OCI-LY3 (cell line): Measurements from ENCODE around the gene LMX1B.

Experiments used
- H2AFZ ChIP-seq: fragments of 200-600, 300-600 bp; shearing (Covaris generic); 2 replicates; pipeline ENCODE4 v1.6.0; 2014; ENCODE audit warnings: antibody characterized with exemption, low read depth, low read length
- H3K27ac ChIP-seq: fragments of 200-600, 300-600 bp; sonication (generic); 2 replicates; pipeline ENCODE4 v1.5.1; 2014; ENCODE audit warnings: mild to moderate bottlenecking, low read length, moderate library complexity, mixed read lengths
- H3K27me3 ChIP-seq: fragments of 200-600, 300-600 bp; sonication (generic); 2 replicates; pipeline ENCODE4 v1.6.1; 2014; ENCODE audit warnings: low read depth, low read length, mixed read lengths
- H3K36me3 ChIP-seq: fragments of 200-600, 300-600 bp; sonication (generic); replicated peaks from 2 replicates; pipeline ENCODE3; 2014; ENCODE audit warnings: low read depth, low read length, mixed read lengths
- H3K4me1 ChIP-seq: fragments of 300-600, 200-600 bp; sonication (generic); 2 replicates; pipeline ENCODE4 v1.6.1; 2014; ENCODE audit warnings: low read length, mixed read lengths
- H3K4me2 ChIP-seq: fragments of 200-600, 300-600 bp; sonication (generic); 2 replicates; pipeline ENCODE4 v1.6.1; 2014; ENCODE audit warnings: low read length, mixed read lengths
- H3K4me3 ChIP-seq: fragments of 300-600, 200-600 bp; sonication (generic); 2 replicates; pipeline ENCODE4 v1.5.1; 2014; ENCODE audit warnings: antibody characterized with exemption, mild to moderate bottlenecking, low read length, moderate library complexity
- H3K79me2 ChIP-seq: fragments of 300-600, 200-600 bp; shearing (Covaris generic); 2 replicates; pipeline ENCODE4 v1.6.1; 2014; ENCODE audit warnings: mild to moderate bottlenecking, low read length, mixed read lengths
- H3K9ac ChIP-seq: fragments of 300-600, 200-600 bp; shearing (Covaris generic); 2 replicates; pipeline ENCODE4 v1.6.0; 2014; ENCODE audit warnings: mild to moderate bottlenecking, low read length, moderate library complexity
- H3K9me3 ChIP-seq: fragments of 200-600, 300-600 bp; shearing (Covaris generic); 2 replicates; pipeline ENCODE4 v1.6.1; 2014; ENCODE audit warnings: low read length, mixed read lengths; ENCODE audit not compliant: insufficient read depth
- H4K20me1 ChIP-seq: fragments of 200-600, 300-600 bp; sonication (generic); 2 replicates; pipeline ENCODE4 v1.6.1; 2016; ENCODE audit warnings: low read length, mixed read lengths; ENCODE audit not compliant: insufficient read depth
- CTCF ChIP-seq: fragments of 200-600, 300-600 bp; sonication (generic); IDR thresholded peaks from 2 replicates; pipeline ENCODE4 v1.5.1; 2014; ENCODE audit warnings: antibody characterized with exemption, low read length, low read depth
- EZH2phosphoT487 ChIP-seq: fragments of 200-600 bp; shearing (Covaris generic); IDR thresholded peaks from 2 replicates; pipeline ENCODE4 v1.6.1; 2018; ENCODE audit warnings: antibody characterized with exemption, mixed run types, low read depth

LMX1B gene

GRCh38 chr9:126614455-126615244 lies 922 bp downstream of the LMX1B start:
- no peak overlapping the region for H3K4me2 ChIP-seq
- no peak for TF ChIP-seq CTCF
- TF ChIP-seq EZH2phosphoT487 = no peak
- H3K27ac ChIP-seq = no peak overlapping the region
- no peak overlapping the region for H3K4me3 ChIP-seq
- no peaks in the 10 kb centered on the region for H3K4me1 ChIP-seq
- H3K9me3 ChIP-seq = no peaks in the 10 kb centered on the region
- H3K79me2 ChIP-seq = no peaks in the 10 kb centered on the region
- no peaks in the 10 kb centered on the region for H3K36me3 ChIP-seq
- H3K9ac ChIP-seq = no peak overlapping the region
- no peak overlapping the region for H2AFZ ChIP-seq
- H4K20me1 ChIP-seq = no peaks in the 10 kb centered on the region
- H3K27me3 ChIP-seq = no peaks in the 10 kb centered on the region

- Histone ChIP-seq H3K9me3 (no peaks in the 10 kb centered on the region), H3K9ac (no peak overlapping the region), H3K36me3 (no peaks in the 10 kb centered on the region), H4K20me1 (no peaks in the 10 kb centered on the region), H3K27me3 (0 out of 2 replicates have a peak, but pooled peaks cover 4% of the 10 kb centered on the region), H3K4me2 (no peak overlapping the region), H3K4me3 (no peak overlapping the region), H2AFZ (no peak overlapping the region), H3K4me1 (no peaks in the 10 kb centered on the region), H3K79me2 (no peaks in the 10 kb centered on the region), H3K27ac (no peak overlapping the region)
- no peak for TF ChIP-seq EZH2phosphoT487
These were observed 1.6 kb downstream of the LMX1B start for GRCh38 chr9:126615245-126615790.

GRCh38 chr9:126615791-126616447 lies 2.2 kb downstream of the LMX1B start:
- Histone ChIP-seq H2AFZ (no peak overlapping the region), H3K9me3 (no peaks in the 10 kb centered on the region), H3K36me3 (no peaks in the 10 kb centered on the region), H3K79me2 (no peaks in the 10 kb centered on the region), H3K27me3 (0 out of 2 replicates have a peak, but pooled peaks cover 7% of the 10 kb centered on the region), H4K20me1 (no peaks in the 10 kb centered on the region), H3K4me1 (no peaks in the 10 kb centered on the region), H3K27ac (no peak overlapping the region), H3K9ac (no peak overlapping the region), H3K4me3 (no peak overlapping the region), H3K4me2 (no peak overlapping the region)
- TF ChIP-seq EZH2phosphoT487 (no peak), CTCF (no peak)

- no peak for TF ChIP-seq CTCF
- TF ChIP-seq EZH2phosphoT487 = no peak
- no peak overlapping the region for H2AFZ ChIP-seq
- H3K4me3 ChIP-seq = no peak overlapping the region
- no peaks in the 10 kb centered on the region for H3K79me2 ChIP-seq
- no peaks in the 10 kb centered on the region for H4K20me1 ChIP-seq
- no peak overlapping the region for H3K4me2 ChIP-seq
- H3K9ac ChIP-seq = no peak overlapping the region
- H3K27me3 ChIP-seq = peaks cover 10% of the 10 kb centered on the region; the same call in 1 of the 2 replicates
- no peaks in the 10 kb centered on the region for H3K9me3 ChIP-seq
- no peak overlapping the region for H3K27ac ChIP-seq
- H3K4me1 ChIP-seq = no peaks in the 10 kb centered on the region
- H3K36me3 ChIP-seq = no peaks in the 10 kb centered on the region
These were observed 2.8 kb downstream of the LMX1B start for GRCh38 chr9:126616521-126616976.
